CD4-positive, alpha-beta T cell treated with Interleukin-6 at 100 ng/mL for 8 hours (primary cell): Measurements from ENCODE around the gene PMS1.
"Not testable (repeated sequence)": the region's sequence is repeated elsewhere in the genome, so short reads cannot be mapped to it uniquely, and the experiment has no call there.

Experiments used
- DNase-seq: peaks from one replicate; pipeline ENCODE4 v3.0.0-alpha.2; 2020; ENCODE audit warnings: mixed read lengths, low spot score

Gene PMS1

DNA sequence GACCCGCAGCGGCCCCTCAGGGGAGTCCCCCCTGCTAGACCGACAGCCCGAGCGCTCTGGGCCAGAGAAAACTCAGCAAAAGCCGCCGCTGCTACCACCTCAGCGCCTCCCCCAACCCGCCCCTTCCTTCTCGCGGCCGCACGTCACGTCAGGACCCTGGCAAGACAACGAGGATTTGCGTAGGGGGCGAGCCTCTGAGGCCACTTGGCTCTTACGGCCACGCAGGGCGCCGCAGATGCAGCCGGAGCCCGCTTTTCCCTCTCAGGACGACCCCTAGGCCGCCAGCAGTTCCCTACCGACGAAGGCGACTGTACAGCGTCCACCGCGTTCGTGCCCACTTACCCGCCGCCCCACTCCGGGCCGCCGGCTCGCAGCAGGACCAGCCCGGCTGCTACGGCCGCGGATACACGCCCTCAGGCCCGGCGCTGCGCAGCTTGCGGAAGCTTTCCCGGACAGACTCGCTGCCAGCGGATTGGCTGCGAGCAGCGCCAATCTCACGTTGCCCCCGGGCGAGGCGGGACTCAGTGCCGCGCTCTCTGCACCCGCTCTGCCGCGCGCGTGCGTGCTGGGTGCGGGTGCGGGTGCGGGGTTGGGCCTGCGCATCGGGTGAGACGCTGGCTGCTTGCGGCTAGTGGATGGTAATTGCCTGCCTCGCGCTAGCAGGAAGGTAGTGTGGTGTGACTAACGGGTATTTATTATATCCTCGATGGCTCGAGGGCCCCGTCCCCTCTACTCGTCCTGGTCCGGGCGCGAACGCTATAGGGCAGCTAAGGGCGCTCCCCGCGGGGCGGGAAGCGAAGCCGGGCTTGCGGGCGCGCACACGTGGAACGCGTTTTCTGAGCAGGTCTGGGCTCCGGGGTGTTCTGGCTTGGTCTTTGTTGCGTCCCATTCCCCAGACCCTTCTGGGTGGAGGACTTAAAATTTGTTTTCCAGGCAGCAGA lies at the start of gene PMS1, which contains the start of gene ORMDL1:
Gene PMS1 (plus strand): TSS at position 524 of the 941 bp plus-strand sequence. CDS start 7,360 bp downstream, outside the sequence.
Gene ORMDL1 (minus strand): TSS at position 413 of the 941 bp plus-strand sequence. CDS start 1,744 bp downstream, outside the sequence.
- peak; percentile 93 for DNase-seq

DNA sequence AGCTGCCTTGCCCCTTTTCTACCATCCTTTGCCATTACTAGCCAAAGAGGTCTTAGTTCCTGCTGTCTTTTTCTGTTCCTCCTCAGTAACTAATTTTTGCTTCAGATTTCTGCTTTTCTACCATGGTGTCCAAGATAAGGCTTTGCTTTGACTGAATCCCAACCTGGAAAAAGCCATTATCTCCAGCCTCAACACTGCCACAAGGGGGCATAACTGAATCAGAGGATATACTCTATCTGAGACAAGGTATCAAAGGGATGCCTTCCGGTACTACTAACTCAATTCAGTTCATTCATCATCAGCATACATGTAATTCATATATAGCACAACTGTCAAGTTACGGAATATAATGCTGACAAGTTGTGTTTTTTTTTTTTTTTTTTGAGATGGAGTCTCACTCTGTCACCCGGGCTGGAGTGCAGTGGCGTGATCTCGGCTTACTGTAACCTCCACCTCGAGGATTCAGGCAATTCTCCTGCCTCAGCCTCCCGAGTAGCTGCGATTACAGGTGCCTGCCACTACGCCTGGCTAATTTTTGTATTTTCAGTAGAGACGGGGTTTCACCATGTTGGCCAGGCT lies 33.1 kb upstream of the PMS1 start:
- DNase-seq: peak; percentile 35

DNA sequence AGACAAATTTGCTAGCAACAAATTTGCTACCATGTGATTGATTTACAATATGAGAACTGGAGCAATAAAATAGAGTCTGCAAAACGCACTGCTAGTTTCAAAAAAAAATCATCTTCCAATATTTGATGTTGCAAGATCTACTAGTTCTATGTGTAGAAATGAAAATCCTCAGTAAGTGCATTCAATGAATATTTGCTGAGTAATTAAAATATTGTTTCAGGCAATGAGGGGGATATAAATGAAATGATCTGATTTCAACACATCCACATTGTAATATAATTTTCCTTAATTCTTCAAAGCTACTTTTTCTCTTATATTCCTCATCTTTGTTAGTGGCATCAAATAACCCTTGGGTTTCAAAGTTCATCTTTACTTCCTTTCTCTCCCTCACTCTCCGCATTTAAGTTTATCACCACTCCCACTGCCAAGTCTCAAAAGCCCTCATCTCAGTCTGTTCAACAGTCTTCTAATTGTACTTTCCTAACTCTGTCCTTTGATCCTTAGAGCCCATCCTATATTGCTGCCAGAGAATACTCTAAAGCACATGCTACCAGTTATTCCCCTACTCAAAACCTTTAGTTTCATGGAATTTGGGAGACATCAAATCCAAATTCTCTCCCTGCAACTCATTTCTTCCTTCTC lies 27.8 kb upstream of the PMS1 start:
- DNase-seq: no peak

DNA sequence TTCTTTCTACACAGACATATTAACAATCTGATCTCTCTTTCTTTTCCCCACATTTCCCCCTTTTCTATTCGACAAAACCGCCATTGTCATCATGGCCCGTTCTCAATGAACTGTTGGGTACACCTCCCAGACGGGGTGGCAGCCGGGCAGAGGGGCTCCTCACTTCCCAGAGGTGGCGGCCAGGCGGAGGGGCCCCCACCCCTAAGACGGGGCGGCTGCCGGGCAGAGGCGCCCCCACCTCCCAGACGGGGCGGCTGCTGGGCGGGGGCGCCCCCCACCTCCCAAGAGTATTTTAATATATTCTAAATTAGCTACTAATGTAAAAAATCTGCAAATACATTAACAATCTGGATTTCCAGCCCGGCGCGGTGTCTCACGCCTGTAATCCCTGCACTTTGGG lies 24.1 kb upstream of the PMS1 start:
- DNase-seq: not testable (repeated sequence)

DNA sequence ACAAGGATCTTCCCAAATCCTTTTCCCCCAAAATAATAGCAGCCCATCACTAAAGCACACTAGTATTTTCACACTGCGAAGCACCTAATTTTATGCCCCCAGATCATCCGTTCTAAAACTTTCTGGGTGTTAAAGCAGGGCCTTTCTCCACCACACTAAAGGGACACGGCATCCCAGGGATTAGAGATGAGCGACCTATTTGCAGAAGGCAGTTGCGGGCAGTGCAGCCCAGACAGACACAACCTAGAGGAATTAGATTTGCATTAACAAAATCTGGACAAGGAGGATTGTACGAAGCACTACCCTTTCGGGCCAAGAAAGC lies 22.1 kb upstream of the PMS1 start:
- DNase-seq: no peak

DNA sequence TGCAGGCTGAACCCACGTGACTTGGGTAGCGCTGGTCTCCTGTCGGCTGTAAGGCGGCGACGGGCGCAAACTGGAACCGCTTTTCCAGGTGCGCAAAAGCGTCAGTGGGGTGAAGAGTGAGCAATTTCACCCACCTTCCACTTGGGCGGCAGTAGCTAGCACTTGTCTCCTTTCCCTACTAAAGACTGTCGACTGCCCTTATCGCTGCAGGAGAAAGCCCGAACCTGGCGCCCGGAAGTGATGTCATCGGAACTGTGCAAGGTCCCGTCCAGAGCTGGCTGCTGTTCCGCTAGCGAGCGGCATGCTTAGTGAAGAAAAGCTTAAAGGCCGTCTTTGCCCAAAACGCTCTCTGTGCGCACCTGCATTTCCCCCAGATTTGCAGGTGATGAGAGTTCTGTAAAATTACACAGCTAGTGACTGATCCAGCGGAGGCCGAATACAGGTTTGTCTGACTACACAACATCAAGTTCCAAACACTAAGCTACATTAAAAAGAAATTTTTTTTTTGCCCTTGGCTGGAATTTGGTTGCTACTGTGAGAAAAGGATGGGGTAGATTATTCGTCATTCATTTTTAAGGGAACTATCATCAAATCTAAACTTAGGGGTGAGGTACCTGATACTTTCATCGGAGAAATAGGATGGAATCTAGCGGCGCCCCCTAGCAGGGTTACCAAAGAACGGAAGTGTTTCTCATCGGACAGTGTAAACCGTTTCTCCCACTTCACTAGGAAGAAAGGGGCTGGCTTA lies 21.5 kb upstream of the PMS1 start, which contains the start of gene OSGEPL1:
Gene OSGEPL1 (minus strand): TSS at position 242 of the 748 bp plus-strand sequence. CDS start 1,152 bp downstream, outside the sequence.
- DNase-seq: peak; percentile 91

DNA sequence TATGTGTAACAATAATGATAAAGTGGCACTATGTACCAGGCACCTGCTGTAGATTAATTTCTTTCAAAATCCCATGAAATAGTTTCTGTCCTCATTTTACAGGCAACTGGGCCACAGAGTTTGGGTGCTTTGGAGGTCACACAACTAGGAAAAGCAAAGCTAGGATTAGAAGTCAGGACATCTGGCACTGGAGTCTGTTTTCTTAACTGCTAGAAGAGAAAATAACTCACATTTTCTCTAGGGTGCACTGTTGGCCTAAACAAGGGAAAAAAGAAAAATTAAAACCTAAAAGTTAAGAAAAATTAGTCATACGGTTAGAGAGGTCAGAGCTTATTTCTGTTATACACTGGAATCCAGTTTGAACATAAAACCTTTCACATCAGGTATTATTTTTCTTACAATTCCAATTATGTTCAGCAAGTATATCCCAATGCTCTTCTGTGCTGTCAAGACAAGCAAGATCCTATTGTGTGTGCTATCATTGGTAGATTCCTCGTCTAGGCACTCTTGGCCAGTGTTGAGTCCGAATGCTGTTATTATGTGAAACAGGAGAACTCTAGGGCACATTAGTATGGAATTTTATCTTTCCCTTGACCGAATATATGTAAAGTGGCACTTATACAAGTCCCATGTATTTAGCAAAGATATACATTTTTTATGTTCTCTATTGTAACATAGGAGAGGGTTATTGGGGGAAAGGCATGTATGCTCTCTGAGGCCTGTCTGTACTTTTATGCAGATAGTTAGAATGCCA lies 20.2 kb upstream of the PMS1 start:
- DNase-seq: no peak

DNA sequence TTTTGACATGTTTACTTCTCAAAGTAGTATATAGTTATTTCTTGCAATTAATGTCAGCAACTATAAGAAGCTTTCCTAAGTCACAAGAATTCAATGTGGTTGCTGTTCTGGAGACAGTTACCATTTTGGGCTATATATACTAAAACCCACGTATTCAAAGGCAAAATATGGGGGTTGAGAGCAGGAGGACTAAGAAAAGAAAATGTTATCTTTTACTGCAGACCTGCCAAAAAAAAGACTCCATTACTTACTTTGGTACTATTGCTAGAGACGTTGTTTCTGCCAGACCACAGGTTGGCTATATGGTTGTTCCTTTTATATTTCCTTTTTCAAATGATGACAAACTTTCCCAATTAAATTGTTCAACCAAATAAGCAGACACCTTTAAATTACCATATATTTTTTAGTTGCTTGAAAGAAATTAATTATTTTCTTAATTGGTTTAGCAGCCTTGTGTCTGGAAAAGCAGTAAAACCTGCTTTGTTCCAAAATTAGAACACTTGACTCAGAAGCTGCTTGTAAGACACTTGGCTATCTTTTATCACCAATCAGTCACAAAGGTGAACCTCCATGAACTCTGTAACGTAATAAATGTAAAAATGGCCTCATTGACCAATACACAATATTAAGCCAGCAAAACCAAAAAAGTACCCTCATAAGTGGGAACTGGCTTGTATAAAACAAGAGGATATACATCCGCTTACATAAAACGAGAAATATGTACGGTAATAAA lies 13.5 kb upstream of the PMS1 start:
- no peak for DNase-seq

DNA sequence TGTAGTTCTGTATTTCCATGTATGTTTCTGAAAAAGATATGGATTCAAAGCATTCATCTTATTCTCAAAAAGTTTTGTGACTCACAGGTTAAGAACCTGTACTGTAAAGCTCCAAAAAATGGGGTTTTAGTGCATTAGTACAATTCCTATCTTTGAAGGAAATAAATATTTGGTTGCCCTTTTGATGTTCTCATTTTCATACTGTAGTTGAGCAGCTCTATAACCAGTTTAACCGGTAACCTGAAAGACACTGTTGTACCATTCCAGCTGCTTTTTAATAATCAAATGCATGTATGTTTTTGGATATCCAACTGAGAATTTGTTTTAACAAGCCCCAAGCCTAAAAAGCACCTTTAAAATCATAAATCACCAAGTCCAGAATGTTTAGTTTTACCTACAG lies 12.0 kb upstream of the PMS1 start:
- no peak for DNase-seq

DNA sequence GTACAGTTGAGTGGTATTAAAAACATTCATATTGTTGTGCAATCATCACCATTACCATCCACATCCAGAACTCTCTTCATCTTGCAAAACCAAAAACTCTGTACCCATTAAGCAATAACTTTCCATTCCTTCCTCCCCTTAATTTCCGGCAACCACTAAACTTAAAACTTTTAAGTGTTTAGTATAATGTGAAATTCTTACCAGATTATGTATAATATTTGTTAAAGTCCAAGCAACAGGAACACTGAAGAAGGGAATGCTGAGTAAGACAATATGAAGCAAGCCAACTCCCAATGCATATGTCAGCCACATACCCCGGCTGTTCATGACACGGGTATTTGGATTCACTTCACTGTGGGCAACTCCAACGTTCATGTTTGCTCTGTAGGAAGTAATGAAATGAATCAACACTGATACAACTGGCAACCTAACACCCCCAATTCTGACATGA lies 2.0 kb upstream of the PMS1 start:
- no peak for DNase-seq

DNA sequence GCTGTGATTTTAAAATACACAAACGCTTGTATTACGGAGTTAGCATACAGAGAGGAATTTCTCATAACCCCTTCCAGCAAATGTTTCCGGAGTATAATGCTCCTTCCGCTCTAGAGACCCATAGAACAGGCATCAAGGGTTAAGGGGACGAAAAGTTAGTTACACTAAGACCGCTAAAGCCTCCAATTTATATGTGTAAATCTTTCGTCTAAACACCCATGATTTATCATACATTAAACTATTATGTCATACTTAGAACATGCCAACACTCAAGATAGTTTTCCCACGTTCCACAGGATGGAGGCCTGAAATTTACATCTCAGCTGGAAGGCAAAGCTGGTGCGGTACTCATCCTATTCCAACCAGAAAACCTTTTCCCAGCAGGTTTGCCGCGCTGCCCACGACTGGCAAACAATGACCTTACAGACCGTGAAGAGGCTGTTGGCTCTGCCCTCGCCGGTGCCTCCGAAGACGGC lies 761 bp upstream of the PMS1 start:
- peak; percentile 23 for DNase-seq

DNA sequence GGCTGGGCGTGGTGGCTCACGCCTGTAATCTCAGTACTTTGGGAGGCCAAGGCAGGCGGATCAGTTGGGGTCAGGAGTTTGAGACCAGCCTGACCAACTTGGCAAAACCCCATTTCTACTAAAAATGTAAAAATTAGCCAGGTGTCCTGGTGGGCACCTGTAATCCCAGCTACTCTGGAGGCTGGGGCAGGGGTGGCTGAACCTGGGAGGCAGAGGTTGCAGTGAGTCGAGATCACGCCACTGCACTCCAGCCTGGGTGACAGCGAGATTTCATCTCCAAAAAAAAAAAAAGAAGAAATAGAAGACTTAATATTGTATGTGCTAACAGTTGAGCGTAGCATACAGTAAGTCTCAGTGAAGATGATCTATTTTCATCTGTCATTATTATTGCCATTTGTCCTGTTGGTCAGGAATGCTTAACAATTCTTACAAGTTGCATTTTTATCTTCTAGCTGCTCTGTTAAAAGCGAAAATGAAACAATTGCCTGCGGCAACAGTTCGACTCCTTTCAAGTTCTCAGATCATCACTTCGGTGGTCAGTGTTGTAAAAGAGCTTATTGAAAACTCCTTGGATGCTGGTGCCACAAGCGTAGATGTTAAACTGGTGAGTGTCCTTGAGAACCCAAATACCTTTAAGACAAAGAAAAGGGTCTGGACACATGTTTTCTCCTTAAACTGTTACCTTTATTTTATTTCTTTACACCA lies 7.2 kb downstream of the PMS1 start:
- DNase-seq: no peak

DNA sequence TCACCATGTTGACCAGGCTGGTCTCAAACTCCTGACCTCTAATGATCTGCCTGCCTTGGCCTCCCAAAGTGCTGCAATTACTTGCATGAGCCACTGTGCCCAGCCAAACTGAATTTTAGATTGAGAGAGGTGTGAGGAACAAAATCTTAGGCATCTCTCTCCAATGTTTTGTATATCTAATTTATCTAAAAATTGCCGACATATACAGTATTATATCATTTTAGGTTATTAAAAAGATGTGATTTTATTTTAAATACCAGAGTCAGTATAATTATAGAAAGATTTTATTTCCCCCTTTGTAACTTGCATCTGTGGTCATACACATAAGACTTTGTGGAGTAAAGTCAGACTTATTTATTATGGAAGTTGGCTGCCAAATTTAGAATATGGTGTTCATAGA lies 10.1 kb downstream of the PMS1 start:
- DNase-seq: no peak

DNA sequence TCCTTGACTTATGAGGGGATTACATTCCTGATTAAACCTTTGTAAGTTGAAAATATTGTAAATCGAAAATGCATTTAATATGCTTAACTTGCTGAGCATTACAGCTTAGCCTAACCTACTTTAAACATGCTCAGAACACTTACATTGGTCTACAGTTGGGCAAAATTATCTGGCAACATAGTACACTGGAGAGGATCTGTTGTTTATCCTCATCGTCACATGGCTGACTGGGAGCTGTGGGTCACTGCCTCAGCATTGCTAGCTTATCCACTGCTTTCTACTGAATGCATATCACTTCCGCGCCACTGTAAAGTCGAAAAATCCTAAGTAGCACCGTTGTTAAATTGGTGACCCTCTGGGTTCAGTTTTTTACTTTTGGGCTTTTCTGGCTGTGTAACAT lies 13.7 kb downstream of the PMS1 start:
- DNase-seq: no peak

DNA sequence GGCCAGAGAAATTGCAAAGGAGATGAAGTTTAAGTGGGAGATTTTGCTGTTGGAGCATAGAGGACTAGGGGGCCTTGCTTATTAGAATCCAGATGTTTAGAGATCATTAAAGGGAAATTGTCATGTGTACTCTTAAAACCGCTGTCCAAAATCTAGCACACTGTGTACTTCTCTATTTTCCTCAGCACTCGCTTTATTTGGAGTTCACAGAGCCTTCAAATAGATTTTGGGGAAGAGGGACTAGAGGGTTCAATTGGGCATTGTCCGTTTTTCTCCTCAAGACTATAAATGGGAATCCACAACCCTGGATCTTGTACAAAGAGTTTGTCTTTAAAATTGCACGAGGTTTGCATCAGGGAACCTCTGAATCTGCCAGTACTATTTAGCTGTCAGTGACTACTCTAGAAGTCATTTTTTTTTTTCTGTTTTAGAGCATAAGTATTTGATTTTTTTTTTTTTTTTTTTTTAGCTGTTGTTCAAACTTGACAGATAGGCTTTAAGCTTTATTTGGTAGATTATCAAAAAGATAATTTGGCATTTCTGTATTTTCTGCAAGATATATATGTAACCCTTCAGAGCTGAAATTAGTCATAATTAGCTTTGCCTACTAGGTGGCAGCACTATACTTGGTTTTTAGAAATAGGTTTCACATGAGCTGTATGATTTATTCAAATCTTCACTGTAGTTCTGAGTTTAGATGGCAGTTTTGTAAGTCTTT lies 14.2 kb downstream of the PMS1 start:
- no peak for DNase-seq

DNA sequence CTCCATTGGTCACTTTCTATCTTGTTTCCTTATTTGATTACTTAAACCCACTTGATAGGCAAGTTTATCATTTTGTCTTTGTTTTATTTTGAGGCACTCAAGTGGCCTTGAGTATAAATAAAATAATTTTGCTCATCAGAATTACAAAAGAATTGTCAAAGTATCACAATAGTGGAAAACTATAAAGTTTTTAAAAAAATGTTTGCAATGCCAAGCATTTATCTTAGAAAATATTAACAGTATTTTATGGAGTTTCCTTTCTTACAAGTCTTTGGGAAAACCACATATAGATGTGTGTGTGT lies 14.7 kb downstream of the PMS1 start:
- DNase-seq: no peak

DNA sequence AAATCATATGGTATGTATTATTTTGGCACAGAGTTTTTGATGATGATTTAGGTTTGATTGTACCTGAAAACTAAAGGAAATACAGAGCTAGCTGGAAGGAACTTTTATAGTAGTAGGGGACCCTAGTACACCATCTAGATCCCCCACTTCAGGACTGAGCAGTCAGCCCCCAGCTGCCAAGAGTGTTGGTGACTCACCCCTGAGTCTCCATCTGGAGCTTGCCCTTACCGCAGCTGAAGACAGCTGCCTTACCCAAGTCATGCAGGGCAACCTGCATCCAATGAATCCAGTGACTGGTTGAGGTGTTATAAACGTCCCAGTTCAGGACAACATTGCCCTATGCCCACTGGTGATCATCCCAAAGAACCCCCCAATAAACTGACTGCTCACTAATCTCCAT lies 15.3 kb downstream of the PMS1 start:
- DNase-seq: no peak

DNA sequence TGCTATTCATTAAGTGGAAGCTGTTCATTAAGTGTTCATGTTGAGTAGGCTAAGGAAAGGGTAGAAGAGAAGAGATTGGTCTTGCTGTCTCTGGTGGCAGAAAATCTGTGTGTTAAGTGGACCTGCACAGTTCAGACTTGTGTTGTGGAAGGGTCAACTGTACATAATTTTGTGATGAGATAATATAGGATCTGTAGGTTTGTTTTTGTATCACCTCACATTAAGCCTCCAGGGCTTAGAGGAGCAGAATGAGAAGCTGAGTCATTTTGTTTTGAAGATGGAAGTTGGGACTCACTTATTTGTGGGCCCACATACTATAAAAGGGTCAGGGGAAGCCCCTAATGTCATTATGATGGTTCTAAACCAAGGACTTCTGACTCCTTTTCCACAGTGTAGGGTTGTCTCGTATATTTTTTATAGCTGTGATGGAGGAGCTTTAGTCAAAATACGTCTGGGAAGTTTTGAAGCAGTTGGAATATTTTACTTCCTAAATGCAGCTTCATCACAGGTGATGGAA lies 18.2 kb downstream of the PMS1 start:
- no peak for DNase-seq

DNA sequence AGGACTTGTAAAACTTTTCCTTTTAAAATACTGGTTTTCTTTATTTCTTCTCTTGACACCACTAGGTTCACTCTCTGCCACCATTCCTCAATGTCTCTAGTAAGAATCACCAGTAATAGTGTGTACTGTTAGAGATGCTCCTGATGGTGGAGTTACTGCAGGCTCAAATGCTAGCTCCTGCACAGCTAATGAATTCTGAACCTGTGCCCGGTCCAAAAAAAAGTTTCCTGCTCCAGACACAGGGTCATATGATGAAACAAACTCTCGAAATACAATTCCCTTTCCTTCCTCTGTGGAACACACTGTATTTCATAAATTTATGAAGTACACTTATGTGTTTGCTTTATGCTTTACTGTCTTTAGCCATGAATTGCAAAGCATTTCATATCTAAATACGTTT lies 19.2 kb downstream of the PMS1 start:
- DNase-seq: no peak
